HG02852 (cell line): Measurements from ENCODE around the gene GTPBP10.

Experiments
- ATAC-seq: cut with Tn5 transposase; IDR thresholded peaks from one replicate; pipeline ENCODE4 v1.9.1; 2021; ENCODE audit warnings: mild to moderate bottlenecking, moderate library complexity; ENCODE audit not compliant: unreplicated experiment

GTPBP10 gene

DNA sequence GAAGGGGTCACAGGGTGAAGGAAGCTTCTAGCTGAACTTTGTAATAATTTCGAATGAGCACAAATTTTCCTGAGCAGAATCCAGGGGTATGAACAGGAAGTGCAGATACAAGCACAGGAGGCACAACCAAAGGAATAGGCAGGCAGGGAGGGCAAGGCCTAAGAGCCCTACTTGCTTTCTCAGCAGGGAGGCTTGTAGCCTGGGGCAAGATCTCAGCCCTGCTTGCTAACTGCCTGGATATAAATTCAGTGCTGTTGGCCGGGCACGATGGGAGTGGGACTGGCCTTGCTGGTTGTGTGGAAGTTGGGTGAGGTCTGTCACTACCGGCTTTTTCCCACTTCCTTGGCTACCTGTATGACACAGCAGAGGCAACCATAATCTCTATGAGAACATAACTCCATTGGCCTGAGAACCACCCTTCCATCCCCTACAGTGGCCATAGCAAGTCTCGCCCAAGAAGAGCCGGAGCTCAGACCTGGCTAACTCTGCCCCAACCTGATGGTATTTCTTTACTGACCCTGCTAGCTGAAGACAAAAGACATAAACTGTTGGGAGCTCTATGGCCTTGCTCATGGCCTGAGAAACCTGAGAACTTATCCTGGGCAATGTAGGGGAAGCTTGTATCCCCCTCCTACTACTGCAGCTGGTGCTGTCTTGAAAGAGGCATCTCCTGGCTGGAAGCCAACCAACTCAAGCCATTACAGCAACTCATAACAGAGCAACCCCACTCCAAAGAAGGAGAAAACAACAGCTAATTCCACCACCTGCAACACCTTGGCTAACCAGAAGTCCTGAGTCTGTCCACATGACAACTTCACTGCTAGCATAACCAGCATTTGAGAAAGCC, 84.3 kb downstream of the GTPBP10 start:
- no peak for ATAC-seq

DNA sequence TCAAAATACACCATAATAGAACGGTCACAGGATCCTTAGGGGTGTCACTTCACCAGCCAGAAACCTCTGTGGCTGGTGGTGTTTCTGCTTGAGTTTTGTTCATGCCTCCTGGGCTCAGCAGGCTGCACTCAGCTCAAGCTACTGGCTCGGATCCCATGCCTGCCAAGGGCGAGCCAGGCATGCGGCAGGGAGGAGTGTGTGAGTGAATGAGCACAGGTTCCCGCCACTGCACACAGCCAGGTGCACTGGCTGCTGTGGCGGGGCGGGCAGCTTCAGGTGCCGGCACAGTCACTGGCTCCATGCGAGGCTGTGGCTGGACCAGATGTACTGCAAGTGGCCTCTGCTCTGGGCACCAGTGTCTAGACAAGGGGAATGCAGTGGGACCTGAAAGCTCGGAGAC, 86.2 kb downstream of the GTPBP10 start:
- ATAC-seq: no peak

DNA sequence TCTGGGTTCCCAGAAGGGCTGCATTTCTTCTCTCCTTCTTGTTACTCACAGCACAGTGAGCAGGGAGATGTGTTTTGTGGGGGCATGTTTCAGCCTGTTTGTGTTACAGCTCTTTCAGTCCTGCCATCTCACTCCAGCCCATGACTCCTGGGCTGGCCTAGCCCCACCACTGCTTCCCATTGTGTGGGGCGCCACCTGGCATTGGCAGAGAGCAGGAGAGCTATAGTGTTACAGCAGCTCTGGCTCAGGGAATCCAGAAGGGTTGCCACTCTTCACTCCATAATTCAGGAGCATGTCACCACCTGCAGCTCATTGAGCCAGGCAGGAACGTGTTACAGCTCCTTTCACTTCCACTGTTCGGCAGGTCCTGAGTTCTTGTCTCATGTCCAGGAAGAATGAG, 86.7 kb downstream of the GTPBP10 start:
- no peak for ATAC-seq
